NOMO-1 treated with dmso at 0.1 percent for 144 hours (cell line): ENCODE results near the gene COX5A.
"Not testable (repeated sequence)": the region's sequence is repeated elsewhere in the genome, so short reads cannot be mapped to it uniquely, and the experiment has no call there.

Source experiments
- DNase-seq: peaks from one replicate; lab custom pipeline; 2025; ENCODE audit not compliant: unreplicated experiment; lab: John Stamatoyannopoulos, UW

COX5A gene

DNA sequence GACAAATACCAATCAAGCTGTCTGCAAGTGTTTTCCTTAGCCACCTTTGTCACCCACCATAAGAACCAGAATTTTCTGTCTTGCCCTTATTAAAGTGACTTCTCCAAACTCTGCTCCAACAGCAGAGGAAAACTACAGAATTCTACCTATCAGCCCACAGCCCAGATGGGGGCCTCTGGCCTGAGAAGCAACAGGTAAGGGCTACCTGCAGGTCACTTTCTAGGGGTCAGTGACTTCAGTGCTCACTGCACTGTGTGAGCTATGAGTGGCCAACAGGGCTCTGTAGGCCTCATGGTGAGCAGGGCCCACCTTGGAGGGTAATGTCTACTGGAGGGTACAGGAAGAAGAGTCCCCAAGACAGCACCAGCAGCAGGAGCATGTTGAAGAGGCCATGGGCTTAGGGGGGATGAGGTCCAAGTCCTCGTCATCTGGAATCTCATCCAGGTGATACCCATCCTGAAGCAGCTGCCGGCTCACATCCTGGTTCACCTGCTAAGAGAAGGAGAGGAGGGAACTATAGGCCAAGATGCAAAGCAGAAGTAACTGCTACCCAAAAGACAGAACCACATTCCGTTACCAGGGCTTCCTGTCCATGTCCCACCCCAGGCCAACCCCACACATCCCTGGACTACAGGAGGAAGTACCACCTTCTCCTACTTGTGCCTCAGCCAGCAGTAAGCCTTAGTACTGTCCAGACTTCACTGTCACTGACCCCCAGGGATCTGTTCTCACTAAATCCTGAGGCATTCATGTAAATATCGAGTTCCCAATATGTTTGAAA lies 35.4 kb downstream of the COX5A start:
- DNase-seq, result no peak

DNA sequence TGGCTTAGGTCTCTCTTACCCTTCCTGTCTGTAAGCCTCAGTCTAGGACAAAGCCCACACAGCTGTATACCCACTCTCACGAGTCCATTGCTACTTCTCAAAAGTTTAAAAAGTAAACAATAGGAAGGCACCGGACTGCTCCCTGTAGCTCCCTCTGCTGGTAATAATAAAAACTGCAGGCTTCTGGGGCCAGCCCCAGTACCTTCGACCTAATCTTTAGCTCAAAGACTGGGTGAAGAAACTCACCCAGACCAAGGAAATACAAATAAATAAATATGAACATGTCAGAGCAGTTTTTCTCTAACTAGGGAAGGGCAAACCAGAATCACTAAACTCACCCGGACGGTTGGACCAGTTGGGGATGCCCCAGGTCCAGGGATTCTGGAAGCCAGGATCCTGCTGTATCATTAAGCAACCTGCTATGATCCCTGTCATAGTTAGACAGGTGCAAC lies 36.2 kb downstream of the COX5A start:
- DNase-seq, result no peak

DNA sequence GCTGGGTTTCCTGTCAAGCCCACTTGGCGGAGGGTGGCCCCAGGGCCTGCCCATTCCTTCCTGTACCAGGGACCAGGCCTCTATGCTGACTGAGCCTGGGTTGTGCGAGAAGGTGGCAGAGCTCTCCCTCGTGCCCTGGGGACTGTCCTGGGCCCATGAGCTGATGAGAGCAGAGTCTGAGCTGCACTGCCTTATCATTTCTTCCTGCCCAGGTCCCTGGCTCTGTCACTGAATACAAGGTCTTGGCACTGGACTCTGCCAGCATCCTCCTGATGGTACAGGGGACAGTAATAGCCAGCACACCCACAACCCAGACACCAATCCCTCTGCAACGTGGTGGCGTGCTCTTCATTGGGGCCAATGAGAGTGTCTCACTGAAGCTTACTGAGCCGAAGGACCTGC lies 40.6 kb downstream of the COX5A start:
- no peak for DNase-seq

DNA sequence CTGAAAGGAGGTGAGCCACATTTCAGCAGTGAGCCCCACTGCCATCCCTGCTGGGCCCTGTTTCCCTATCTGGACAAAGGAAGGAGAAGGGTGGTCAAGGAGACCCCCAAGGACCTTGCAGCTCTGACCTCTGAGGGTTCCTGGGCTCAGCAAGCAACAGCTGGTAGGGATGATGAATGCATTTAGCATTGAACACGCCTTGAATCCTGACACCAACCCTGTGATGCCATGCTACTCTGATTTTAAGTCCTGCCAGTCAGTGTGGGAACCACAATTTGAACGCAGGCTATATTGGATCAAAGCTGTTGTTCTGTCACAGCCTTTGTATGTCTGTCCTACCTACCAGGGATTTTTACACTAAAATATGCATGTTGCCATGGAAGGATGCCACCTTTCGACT lies 41.6 kb downstream of the COX5A start:
- no peak for DNase-seq

DNA sequence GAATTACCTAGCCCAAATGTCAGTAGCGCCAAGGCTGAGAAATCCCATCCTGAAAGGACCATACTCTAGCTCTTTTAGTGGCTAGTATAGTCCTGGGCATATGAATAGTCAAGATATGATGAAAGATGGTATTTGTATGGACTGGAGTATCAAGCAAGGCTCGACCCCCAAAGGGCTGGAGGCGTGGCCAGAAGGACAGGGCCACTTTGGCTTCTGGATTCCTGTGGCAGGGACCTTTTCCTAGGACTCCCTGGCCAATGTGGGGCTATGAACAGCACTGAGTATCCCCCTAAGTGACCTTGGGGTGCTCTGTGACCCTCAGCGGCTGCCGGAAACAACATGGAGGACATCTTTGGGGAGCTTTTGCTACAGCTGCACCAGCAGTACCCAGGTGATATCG lies 42.0 kb downstream of the COX5A start:
- DNase-seq, result no peak

DNA sequence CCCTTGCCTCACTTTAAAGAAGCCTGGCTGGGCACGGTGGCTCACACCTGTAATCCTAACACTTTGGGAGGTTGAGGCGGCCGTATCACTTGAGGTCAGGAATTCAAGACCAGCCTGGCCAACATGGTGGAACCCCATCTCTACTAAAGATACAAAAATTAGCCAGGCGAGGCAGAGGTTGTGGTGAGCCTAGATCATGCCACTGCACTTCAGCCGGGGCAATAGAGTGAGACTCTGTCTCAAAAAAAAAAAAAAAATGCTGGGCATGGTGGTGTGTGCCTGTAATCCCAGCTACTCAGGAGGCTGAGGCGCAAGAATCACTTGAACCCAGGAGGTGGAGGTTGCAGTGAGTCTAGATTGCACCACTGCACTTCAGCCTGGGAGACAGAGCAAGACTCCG lies 43.5 kb downstream of the COX5A start:
- not testable (repeated sequence) for DNase-seq

DNA sequence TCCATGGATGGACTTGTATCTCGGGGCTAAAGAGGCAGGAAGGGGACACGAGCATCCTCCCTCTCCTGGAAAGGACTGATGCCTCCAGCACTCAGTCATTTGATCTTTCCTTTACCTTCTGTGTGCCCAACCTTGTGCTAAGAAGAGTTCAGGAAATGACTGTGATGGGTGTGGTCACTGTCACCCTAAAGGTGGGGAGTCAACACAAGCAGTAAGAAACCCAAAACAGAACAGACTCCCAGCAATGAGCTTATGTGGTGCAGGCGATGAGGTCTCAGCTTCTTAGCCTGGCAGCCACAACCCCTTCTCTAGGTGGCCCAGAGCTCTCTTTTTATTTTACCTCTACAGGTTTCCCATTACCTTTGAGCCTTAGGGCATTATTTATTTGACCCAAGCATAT lies 44.2 kb downstream of the COX5A start:
- no peak for DNase-seq

DNA sequence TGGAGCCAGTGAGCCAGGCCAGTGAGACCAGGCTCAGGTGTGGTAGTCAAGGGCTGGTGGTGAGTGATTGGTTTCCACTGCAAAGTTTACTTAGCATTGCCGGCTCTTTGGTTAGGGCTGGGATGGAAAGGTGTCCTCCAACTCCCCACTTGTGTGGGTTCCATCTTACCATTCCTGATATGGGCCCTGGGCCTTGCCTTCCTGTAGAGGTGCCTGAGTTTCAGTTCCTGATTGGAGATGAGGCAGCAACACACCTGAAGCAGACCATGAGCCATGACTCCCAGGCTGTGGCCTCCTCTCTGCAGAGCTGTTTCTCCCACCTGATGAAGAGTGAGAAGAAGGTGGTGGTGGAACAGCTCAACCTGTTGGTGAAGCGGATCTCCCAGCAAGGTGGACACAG lies 44.9 kb downstream of the COX5A start:
- DNase-seq, result no peak

DNA sequence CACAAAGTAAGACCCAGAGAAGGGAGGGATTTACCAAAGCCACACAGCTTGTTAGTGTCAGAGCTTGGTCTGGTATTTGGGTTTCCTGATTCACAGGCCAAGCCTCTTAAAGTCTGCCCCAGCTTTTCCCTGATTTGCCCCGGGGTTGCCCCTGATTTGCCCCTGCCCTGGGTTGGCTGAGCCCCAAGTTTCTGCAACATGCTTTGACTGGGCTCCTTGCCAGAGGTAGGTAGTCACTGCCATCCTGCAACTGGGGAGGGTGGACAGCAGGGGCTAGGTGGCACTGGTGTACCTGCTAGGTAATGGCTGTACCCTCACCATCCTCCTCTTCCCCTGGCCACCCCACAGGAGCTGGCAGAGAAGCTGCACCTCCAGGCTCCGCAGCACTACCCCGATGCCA lies 45.6 kb downstream of the COX5A start:
- DNase-seq, result no peak

DNA sequence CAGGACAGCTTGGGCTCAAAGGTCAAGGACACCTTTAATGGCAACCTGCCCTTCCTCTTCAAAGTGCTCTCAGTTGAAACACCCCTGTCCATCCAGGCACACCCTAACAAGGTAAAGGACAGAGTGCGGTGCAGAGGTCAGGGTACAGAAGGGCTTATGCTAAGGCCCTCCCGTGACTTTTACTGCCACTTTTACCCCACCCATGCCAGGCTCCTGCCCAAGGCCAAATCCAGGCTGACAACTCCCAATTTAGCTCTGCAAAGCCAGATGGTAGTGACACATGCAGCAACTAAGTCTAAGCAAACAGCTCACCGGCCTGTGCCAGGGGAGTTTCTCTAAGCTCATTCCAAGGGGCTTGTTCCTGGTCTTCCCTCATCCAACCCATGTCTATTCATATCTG lies 46.4 kb downstream of the COX5A start:
- no peak for DNase-seq

DNA sequence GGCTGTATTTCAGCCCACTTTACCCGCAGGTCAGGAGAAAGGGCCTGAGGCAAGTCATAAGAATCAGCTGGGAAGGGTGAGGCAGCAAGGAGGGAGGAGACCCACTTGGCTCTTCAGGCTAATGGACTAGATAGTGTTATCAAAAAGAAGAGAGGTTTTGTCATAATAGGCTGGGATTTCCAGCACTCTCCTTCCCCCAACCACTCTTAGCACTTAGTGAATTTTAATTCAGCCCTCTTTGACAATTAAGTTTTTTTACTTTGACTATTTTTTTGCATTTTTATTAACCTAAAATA lies 47.3 kb downstream of the COX5A start:
- DNase-seq, result no peak

DNA sequence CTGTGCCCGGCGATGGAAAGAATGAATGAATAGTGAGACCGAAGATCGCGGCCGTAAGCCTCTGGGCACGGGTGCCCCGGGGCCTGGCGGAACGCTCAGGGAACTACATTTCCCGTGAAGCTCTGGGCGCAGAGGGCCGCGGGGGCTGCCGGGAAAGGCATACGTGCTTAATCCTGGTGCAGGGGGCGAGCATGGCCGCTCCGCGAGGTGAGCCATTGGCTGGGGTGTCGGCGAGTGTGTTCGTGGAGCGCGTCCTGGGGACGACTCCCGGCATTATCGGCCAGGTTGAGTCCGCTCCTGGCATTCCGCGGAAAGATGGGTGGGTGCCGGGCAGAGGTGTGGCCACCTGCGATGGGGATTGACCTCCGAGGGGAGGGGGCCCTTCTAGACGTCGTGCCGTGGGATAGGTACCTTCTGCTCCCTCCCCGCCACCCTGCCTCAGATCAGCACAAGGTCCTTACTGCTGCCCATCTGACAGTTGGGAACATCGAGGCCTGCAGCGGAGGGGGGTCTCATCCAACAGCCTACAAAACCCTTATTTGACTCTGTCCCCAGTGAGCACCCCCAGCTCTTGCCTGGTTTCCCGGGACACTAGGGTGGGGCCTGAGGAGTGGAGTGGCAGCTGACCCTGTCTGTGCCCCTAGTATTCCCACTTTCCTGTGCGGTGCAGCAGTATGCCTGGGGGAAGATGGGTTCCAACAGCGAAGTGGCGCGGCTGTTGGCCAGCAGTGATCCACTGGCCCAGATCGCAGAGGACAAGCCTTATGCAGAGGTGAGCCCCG lies 47.8 kb downstream of the COX5A start, which contains the start of gene MPI:
Gene MPI (plus strand): TSS at position 160 of the 782 bp plus-strand sequence. CDS start 32 bp downstream, at position 192.
- DNase-seq, result peak; percentile 77

DNA sequence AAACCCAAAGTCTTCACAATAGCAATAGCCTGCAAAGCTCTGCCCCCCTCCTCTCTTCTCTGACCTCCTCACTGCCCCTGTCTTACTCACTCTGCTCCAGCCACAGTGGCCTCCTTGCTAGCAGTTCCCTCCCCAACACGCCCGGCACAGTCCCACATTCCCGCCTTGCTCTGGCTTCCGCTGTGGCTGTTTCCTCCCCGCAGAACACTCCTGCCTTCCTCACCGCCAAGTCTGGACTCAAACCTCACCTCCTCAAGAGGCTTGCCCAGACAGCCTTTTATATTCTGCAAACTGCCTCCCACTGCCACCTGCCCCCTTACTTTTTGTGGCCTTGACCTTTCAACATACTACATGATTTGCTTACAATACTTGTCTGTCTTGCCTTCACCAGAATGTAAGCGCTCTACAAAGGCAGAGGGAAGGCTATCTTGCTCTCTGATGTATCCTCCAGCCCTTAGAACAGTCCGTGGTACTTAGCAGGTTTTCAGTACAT lies 48.4 kb downstream of the COX5A start:
- DNase-seq, result no peak

DNA sequence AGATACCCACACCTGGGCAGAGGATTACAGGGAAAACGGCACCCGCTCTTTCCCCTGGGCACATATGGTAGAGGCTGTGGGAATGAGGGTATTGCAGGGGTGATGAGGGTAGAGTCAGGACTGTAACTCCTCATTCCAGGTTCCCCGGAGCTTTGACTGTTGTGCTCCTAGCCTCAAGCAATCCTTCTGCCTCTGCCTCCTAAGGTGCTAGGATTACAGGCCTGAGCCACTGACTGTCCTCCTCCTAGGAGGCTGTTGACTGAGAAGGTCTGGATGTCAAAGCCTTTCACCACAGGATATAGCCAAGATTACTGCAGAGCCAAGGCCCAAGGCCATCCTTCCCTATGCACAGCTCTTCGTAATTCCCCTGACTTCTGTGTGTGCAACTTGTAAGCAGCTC lies 49.2 kb downstream of the COX5A start:
- DNase-seq, result no peak

DNA sequence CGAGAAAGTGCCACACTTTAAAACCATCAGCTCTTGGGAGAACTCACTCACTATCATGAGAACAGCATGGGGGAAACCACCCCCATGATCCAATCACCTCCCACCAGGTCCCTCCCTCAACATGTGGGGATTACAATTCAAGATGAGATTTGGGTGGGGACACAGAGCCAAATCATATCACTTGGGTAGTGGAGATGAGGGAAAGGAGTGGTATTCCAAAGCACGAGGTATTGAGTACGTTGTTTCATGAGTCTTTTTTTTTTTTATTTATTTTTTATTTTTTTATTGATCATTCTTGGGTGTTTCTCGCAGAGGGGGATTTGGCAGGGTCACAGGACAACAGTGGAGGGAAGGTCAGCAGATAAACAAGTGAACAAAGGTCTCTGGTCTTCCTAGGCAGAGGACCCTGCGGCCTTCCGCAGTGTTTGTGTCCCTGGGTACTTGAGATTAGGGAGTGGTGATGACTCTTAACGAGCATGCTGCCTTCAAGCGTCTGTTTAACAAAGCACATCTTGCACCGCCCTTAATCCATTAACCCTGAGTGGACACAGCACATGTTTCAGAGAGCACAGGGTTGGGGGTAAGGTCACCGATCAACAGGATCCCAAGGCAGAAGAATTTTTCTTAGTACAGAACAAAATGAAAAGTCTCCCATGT lies 50.2 kb downstream of the COX5A start:
- DNase-seq, result not testable (repeated sequence)

DNA sequence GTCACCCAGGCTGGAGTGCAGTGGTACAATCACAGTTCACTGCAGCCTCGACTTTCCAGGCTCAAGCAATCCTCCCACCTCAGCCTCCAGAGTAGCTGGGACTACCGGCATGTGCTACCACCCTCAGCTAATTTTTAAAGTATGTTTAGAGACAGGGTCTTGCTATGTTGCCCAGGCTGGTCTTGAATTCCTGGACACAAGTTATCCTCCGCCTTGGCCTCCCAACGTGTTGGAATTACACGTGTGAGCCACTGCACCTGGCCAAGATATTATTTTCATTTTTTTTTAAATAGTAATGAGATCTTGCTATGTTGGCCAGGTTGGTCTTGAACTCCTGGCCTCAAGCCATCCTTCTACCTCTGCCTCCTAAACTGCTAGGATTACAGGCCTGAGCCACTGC lies 52.4 kb downstream of the COX5A start:
- no peak for DNase-seq

DNA sequence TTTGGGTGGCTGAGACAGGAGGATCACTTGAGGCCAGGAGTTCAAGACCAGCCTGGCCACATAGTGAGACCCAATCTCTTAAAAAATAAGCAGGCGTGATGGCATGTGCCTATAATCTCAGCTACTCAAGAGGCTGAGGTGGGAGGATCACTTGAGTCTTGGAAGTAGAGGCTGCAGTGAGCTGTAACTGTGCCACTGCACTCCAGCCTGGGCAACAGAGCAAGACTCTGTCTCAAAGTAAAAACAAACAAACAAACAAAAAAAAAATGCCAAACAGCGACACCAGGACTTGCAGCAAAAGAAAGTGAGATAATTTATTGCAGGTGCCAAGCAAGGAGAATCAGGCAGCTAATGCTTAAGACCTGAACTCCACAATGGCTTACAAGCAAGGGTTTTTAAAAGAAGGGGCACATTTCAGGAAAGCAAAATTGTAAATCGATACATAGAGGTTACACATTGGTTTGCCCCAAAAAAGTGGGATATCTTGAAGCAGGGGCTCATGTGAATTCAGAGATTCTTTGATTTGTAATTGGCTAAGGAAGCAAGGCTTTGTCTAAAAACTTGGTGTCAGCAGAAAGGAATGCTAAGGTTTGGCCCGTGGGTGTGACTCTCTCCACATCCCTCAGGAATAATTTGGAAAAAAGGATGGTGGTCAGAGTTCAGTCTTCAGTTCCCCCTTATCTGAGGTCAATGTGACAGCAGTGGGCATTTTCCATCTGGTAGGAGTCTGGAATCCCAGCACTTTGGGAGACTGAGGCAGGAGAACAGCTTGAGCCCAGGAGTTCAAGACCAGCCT lies 53.2 kb downstream of the COX5A start:
- no peak for DNase-seq

DNA sequence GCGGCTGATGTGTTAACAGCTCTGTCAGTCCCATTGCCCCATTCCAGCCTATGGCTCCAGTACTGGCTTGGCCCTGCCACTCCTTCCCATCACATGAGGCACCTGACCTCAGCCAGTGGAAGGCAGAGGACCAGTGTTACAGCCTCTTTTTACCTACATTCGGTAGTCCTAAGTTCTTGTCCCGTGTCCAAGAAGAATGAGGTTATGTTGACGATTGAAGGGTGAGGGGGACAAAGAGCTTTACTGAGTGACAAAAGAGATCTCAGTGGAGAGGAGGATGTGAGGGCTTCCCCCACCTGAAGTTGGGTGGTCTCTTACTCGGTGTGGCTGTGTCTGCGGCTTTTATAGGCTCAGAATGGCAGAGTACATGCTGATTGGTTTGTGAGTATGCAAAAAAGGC lies 55.3 kb downstream of the COX5A start:
- no peak for DNase-seq

DNA sequence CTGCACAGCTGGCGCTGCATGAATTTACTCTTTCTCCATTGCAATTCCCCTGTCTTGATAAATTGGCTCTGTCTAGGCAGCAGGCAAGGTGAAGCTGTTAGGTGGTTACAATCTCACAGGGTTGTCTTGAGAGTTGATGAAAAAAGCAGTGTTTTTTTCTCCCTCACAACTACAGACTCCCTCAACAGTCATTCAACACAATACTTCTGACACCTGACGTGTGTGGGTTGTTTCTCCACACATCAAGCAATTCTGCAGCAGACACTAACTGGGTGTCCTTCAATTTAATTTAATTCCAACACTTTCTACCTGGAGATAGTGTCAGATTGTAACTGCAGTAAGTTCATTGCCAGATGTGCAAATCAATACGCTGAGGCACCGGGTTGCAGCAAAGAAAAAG lies 59.6 kb downstream of the COX5A start:
- DNase-seq, result no peak

DNA sequence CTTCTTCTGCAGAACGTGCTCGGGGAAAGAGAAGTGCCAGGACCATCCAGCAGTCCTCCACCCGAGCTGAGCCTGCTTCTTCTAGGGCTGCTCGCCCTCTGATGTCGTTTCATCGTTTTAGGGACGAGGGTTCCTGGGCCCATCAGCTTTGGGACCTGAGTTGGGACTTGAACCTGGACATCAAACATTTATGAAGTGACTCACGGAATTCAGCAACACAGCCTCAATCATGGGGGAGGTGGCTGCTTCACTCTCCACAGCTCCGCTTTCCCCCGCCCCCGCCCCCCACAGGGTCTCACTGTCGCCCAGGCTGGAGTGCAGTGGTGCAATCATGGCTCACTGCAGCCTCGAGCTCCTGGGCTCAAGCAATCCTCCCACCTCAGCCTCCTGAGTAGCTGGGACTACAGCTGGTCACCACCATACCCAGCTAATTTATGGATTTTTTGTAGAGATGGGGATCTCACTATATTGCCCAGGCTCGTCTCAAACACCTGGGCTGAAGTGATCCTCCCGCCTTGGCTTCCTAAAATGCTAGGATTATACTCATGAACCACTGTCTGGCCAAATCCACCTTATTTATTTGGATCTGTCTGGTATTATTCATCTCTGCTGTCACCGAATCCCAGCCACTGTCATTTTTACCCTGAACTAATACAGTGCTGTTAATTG lies 64.0 kb downstream of the COX5A start:
- no peak for DNase-seq
